Transverse colon (tissue), 4 donors: ENCODE measurements around the gene TMEM33.

ENCODE experiments used
- CTCF ChIP-seq, 5 experiments: fragments of 200-600 bp in 3 of 5; fragments of 450-650 bp in 2 of 5; sonication (generic) in 3 of 5; IDR thresholded peaks; 1 replicate in 2 of 5; 2 replicates in 3 of 5; pipeline ENCODE4 v1.5.1; 2016 to 2017; ENCODE audit warnings: antibody characterized with exemption in 5 of 5, inconsistent platforms in 3 of 5, mild to moderate bottlenecking in 2 of 5, moderate library complexity in 1 of 5
- EP300 ChIP-seq: sonication (generic); formaldehyde crosslinking; IDR thresholded peaks from one replicate; pipeline ENCODE4 v1.6.1; 2017; ENCODE audit warnings: antibody characterized with exemption, low read depth
- POLR2A ChIP-seq: fragments of 450-650 bp; IDR thresholded peaks from one replicate; pipeline ENCODE4 v1.6.1; 2016; ENCODE audit warnings: antibody characterized with exemption, mild to moderate bottlenecking, moderate library complexity
- POLR2AphosphoS5 ChIP-seq, 3 donors: sonication (generic); formaldehyde crosslinking; IDR thresholded peaks; one replicate each; pipeline ENCODE4 v1.6.1; 2016; ENCODE audit warnings: antibody characterized with exemption in 3 of 3

GRCh38 chr4:41890085-41890484 is 45.1 kb upstream of the TMEM33 start:
- TF ChIP-seq CTCF (IDR thresholded peaks at IDR 0.05), result no peak
- TF ChIP-seq POLR2A, result no peak
- TF ChIP-seq POLR2AphosphoS5 (IDR thresholded peaks at IDR 0.05), result no peak
- TF ChIP-seq EP300, result no peak
